Spleen (tissue), 7 donors: Measurements from ENCODE around the gene R3HDM1.
"Not testable (repeated sequence)": the region's sequence is repeated elsewhere in the genome, so short reads cannot be mapped to it uniquely, and the experiment has no call there.

Experiments
- POLR2A ChIP-seq, 3 donors: fragments of 450-650 bp; IDR thresholded peaks; one replicate each; pipeline ENCODE4 v1.5.1; 2017; ENCODE audit warnings: antibody characterized with exemption in 3 of 3, mild to moderate bottlenecking in 1 of 3
- TF ChIP-seq, protein P1 (sequence below), 11 experiments: fragments of 200-600 bp in 7 of 11; fragments of 450-650 bp in 4 of 11; sonication (generic) in 4 of 11; IDR thresholded peaks in 8 of 11; conservative IDR thresholded peaks in 3 of 11; 1 replicate in 7 of 11; 2 replicates in 4 of 11; pipeline versions ENCODE4 v1.4.0 to v1.8.0; 2016 to 2021; ENCODE audit warnings: antibody characterized with exemption in 11 of 11, inconsistent platforms in 4 of 11, mild to moderate bottlenecking in 1 of 11
- donor health status: DM: no; HTN: no; CAD: no; lungs with moderate emphysema.
- donor health status: DM: no; HTN: no; CAD: no.
- donor health status: DM: no; HTN: no; CAD: no.

DNA sequence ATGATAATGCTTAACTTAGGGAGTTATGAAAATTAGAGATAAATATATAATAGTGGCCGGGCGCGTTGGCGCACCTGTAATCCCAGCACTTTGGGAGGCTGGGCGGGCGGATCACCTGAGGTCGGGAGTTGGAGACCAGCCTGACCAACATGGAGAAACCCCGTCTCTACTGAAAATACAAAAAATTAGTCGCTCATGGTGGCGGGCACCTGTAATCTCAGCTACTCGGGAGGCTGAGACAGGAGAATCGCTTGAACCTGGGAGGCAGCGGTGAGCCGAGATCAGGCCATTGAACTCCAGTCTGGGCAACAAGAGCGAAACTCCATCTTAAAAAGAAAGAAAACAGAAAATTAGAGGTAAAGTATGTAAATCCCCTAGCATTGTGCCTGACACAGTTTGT, 2.3 kb downstream of the R3HDM1 start:
- TF ChIP-seq, protein P1, sequence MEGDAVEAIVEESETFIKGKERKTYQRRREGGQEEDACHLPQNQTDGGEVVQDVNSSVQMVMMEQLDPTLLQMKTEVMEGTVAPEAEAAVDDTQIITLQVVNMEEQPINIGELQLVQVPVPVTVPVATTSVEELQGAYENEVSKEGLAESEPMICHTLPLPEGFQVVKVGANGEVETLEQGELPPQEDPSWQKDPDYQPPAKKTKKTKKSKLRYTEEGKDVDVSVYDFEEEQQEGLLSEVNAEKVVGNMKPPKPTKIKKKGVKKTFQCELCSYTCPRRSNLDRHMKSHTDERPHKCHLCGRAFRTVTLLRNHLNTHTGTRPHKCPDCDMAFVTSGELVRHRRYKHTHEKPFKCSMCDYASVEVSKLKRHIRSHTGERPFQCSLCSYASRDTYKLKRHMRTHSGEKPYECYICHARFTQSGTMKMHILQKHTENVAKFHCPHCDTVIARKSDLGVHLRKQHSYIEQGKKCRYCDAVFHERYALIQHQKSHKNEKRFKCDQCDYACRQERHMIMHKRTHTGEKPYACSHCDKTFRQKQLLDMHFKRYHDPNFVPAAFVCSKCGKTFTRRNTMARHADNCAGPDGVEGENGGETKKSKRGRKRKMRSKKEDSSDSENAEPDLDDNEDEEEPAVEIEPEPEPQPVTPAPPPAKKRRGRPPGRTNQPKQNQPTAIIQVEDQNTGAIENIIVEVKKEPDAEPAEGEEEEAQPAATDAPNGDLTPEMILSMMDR (IDR thresholded peaks at IDR 0.05 in 8 of 11, conservative IDR thresholded peaks at IDR 0.05 in 3 of 11), result not testable (repeated sequence)
- TF ChIP-seq POLR2A (IDR thresholded peaks at IDR 0.05), result not testable (repeated sequence)
